Left lung (tissue), 10 donors: ENCODE results near the gene SEC22C. TPM values are rescaled to one million over a fixed set of nuclear protein-coding genes. Genes with fewer than 3 reads are reported as not detected.

ENCODE experiments used
- ATAC-seq: fragments of 200-7000 bp; cut with Tn5 transposase; one replicate; pipeline ENCODE4 v1.9.1; 2020; ENCODE audit warnings: moderate library complexity
- DNase-seq, 4 donors: peaks; one replicate each; pipeline ENCODE4 v3.0.0-alpha.2; 2013 to 2020
- H3K27ac ChIP-seq, 2 donors: fragments of 200-600 bp; sonication (generic) in 1 of 2; one replicate each; pipeline versions ENCODE4 v1.5.0 to v1.8.0; 2020 to 2021
- H3K27me3 ChIP-seq, 2 donors: fragments of 200-600 bp; sonication (generic) in 1 of 2; one replicate each; pipeline versions ENCODE4 v1.5.0 to v1.8.0; 2020 to 2021
- H3K36me3 ChIP-seq, 2 donors: fragments of 200-600 bp; sonication (generic) in 1 of 2; one replicate each; pipeline versions ENCODE4 v1.5.0 to v1.8.0; 2020 to 2021
- H3K4me1 ChIP-seq, 2 donors: fragments of 200-600 bp; one replicate each; pipeline ENCODE4 v1.8.0; 2021
- H3K4me3 ChIP-seq, 2 donors: fragments of 200-600 bp; sonication (generic) in 1 of 2; one replicate each; pipeline versions ENCODE4 v1.5.0 to v1.8.0; 2020 to 2021; ENCODE audit warnings: mild to moderate bottlenecking in 1 of 2
- H3K9me3 ChIP-seq, 2 donors: fragments of 200-600 bp; sonication (generic) in 1 of 2; one replicate each; pipeline versions ENCODE4 v1.5.0 to v1.8.0; 2020 to 2021
- intact Hi-C, 2 donors: fragments of 100-400 bp; cut with DNase I; formaldehyde crosslinking; loops; one replicate each; pipeline versions ENCODE4 v1.11.2 to v1.14.2; 2022
- polyA plus RNA-seq, 6 donors: library from polyadenylated mRNA; unstranded; fragments of 120-200 nt; gene quantifications; one replicate each; pipeline ENCODE4 v1.2.1, GENCODE V29; 2013; ENCODE audit not compliant: insufficient read length in 6 of 6
- total RNA-seq, 2 donors: library from RNA; stranded (reverse); fragmentation: NEBNext Ultra II Directional; extraction: Animal tissue kit (Norgen Biotek cat#: 25700); gene quantifications; one replicate each; pipeline ENCODE4 v1.2.1, GENCODE V29; 2021
- TF ChIP-seq, protein P1 (sequence below), 2 donors: fragments of 200-600 bp; sonication (generic) in 1 of 2; IDR thresholded peaks; one replicate each; pipeline versions ENCODE4 v1.5.0 to v1.8.0; 2021; ENCODE audit warnings: antibody characterized with exemption in 2 of 2
- donor health status: DM: no; HTN: yes; CAD: no.
- donor health status: DM: no; HTN: no; CAD: no.

Gene SEC22C
- total and polyA plus RNA-seq, 8 donors: 40.9 to 55.2 (median 46.1) TPM

- TF ChIP-seq, protein P1, sequence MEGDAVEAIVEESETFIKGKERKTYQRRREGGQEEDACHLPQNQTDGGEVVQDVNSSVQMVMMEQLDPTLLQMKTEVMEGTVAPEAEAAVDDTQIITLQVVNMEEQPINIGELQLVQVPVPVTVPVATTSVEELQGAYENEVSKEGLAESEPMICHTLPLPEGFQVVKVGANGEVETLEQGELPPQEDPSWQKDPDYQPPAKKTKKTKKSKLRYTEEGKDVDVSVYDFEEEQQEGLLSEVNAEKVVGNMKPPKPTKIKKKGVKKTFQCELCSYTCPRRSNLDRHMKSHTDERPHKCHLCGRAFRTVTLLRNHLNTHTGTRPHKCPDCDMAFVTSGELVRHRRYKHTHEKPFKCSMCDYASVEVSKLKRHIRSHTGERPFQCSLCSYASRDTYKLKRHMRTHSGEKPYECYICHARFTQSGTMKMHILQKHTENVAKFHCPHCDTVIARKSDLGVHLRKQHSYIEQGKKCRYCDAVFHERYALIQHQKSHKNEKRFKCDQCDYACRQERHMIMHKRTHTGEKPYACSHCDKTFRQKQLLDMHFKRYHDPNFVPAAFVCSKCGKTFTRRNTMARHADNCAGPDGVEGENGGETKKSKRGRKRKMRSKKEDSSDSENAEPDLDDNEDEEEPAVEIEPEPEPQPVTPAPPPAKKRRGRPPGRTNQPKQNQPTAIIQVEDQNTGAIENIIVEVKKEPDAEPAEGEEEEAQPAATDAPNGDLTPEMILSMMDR (IDR thresholded peaks at IDR 0.05): no peak
- peaks cover 8 to 49% of the 10 kb centered on the region in 2 donors for H3K27me3 ChIP-seq
- peak overlapping the region; percentile 47 to 49 for H3K4me3 ChIP-seq
- H3K9me3 ChIP-seq: no peaks in the 10 kb centered on the region
- no peak for ATAC-seq
- intact Hi-C loops: no loop called here
- peaks cover 7 to 42% of the 10 kb centered on the region in 2 donors for H3K4me1 ChIP-seq
- no peak for DNase-seq
- peak overlapping the region; percentile 47 to 56 for H3K27ac ChIP-seq
- H3K36me3 ChIP-seq: no peaks in the 10 kb centered on the region
Measured at GRCh38 chr3:42503251-42503924, 78.4 kb downstream of the SEC22C start.

- no peaks in the 10 kb centered on the region for H3K9me3 ChIP-seq
Measured at GRCh38 chr3:42502429-42503250, 79.1 kb downstream of the SEC22C start, which contains the start of gene VIPR1. VIPR1 (plus strand) TSS chr3:42502643; CDS start chr3:42502736, 93 bp downstream.

DNA sequence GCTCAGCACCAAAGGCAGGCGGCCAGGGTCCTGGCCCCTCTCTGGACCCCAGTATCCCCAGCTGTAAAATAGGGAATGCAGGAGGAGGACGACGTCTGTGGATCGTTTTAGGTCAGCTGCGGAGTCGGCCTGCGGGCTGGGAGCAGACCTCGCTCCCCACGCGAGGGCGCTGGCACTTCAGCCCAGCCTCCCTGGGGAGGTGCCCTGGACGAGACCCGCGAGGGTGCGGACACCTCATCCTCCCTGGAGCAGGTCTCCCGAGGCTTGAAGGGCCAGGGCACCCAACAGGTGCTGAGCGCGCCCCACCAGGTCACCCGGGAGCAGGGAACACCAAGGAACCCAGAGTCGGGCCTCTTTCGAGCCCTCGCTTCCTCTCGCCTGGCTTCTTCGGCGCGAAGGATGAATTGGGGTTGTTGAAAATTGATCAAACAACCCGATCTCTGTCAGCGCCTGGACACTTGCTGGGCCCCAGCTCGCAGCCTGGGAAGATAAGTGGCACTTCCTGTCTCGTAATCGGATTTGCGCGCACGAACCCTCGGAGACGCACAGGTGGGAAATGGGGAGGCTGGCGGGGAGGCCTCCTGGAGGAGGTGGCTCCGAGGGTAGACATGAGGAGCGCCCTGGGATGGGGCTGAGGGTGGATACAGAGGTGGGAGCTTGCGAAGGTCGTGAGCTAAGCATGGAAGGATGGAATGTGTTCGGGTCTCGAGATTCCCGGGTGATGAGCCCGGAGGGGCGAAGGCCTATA lies 79.9 kb downstream of the SEC22C start:
- TF ChIP-seq, protein P1 (IDR thresholded peaks at IDR 0.05): peak; percentile 53 to 61

More at GRCh38 chr3:42502429-42503250, 79.1 kb downstream of the SEC22C start, which contains the start of gene VIPR1:
- peak; percentile 49 to 95 (median 86) for DNase-seq
- TF ChIP-seq, protein P1 (IDR thresholded peaks at IDR 0.05): no peak
- Histone ChIP-seq H3K4me1 (peaks cover 7 to 35% of the 10 kb centered on the region in 2 donors), H3K4me3 (peak within 1 kb of the TSS; percentile 47 to 49), H3K27me3 (peaks cover 8 to 49% of the 10 kb centered on the region in 2 donors), H3K36me3 (no peaks in the 10 kb centered on the region), H3K27ac (peak within 1 kb of the TSS; percentile 47 to 56)
- peak; percentile 97 for ATAC-seq
- intact Hi-C loops: no loop called here

GRCh38 chr3:42501321-42501680 lies 80.5 kb downstream of the SEC22C start:
- Histone ChIP-seq H3K27ac (no peak overlapping the region), H3K4me1 (peaks cover 0 to 25% of the 10 kb centered on the region in 2 donors), H3K4me3 (peak overlapping the region; percentile 47 to 49), H3K9me3 (no peaks in the 10 kb centered on the region), H3K27me3 (peaks cover 8 to 49% of the 10 kb centered on the region in 2 donors), H3K36me3 (no peaks in the 10 kb centered on the region)
- TF ChIP-seq, protein P1 (IDR thresholded peaks at IDR 0.05): no peak
- intact Hi-C loops: no loop called here
- peak; percentile 7 for ATAC-seq
- peak in 2 of 4 donors; percentile 32 to 80 for DNase-seq

More for the DNA sequence above, 79.9 kb downstream of the SEC22C start:
- ATAC-seq: peak; percentile 86
- no peaks in the 10 kb centered on the region for H3K9me3 ChIP-seq
- peak overlapping the region; percentile 47 to 49 for H3K4me3 ChIP-seq
- intact Hi-C loops: no loop called here
- H3K27ac ChIP-seq: peak overlapping the region; percentile 3 to 47
- peaks cover under 1 to 27% of the 10 kb centered on the region in 2 donors for H3K4me1 ChIP-seq
- H3K27me3 ChIP-seq: peaks cover 8 to 49% of the 10 kb centered on the region in 2 donors
- no peaks in the 10 kb centered on the region for H3K36me3 ChIP-seq
- peak in 3 of 4 donors; percentile 47 to 90 (median 72) for DNase-seq
